Activated CD8-positive, alpha-beta memory T cell treated with anti-CD3 and anti-CD28 coated beads, Interleukin-2, amount 10 ng/mL, durations not matched to agents 7 days and 5 days (primary cell): ENCODE results near the gene STMN3. TPM values are rescaled to one million over a fixed set of nuclear protein-coding genes. Genes with fewer than 3 reads are reported as not detected.
"Not testable (repeated sequence)": the region's sequence is repeated elsewhere in the genome, so short reads cannot be mapped to it uniquely, and the experiment has no call there.

ENCODE experiments used
- ATAC-seq: fragments of 150-1000 bp; cut with Tn5 transposase; one replicate; pipeline ENCODE4 v1.10.0; 2021; ENCODE audit warnings: moderate library complexity
- CTCF ChIA-PET: fragments of 350-600 bp; sonication (Branson Sonifier 250); formaldehyde crosslinking; loops from one replicate; lab custom pipeline; 2021; ENCODE audit warnings: antibody characterized with exemption; lab: Charles Lee
- DNase-seq: peaks from one replicate; pipeline ENCODE4 v3.0.0-alpha.2; 2020
- H3K27ac Mint-ChIP-seq: one replicate; pipeline ENCODE4 v1.8.0; 2021; ENCODE audit warnings: mild to moderate bottlenecking, mixed read lengths
- H3K27me3 Mint-ChIP-seq: one replicate; pipeline ENCODE4 v1.8.0; 2021; ENCODE audit warnings: mixed read lengths
- H3K36me3 Mint-ChIP-seq: one replicate; pipeline ENCODE4 v1.8.0; 2021; ENCODE audit warnings: mild to moderate bottlenecking, mixed read lengths
- H3K4me1 Mint-ChIP-seq: one replicate; pipeline ENCODE4 v1.8.0; 2021; ENCODE audit warnings: mixed read lengths
- H3K4me3 Mint-ChIP-seq: one replicate; pipeline ENCODE4 v1.8.0; 2021; ENCODE audit warnings: mild to moderate bottlenecking, moderate library complexity, mixed read lengths
- H3K9me3 Mint-ChIP-seq: one replicate; pipeline ENCODE4 v1.8.0; 2022; ENCODE audit warnings: low read depth, mixed read lengths
- total RNA-seq, 2 experiments: library from RNA; stranded (reverse); gene quantifications; one replicate each; pipeline ENCODE4 v1.2.3, GENCODE V29; 2021

STMN3 gene
- total RNA-seq, 2 experiments from 2014 or later = 8.0 to 15.9 TPM

GRCh38 chr20:63650486-63650885 lies 2.7 kb downstream of the STMN3 start:
- H3K36me3 Mint-ChIP-seq, DNase-seq, H3K27me3 Mint-ChIP-seq, CTCF ChIA-PET, H3K4me3 Mint-ChIP-seq, H3K27ac Mint-ChIP-seq, ATAC-seq, H3K9me3 Mint-ChIP-seq: not testable (repeated sequence)
- peaks cover 15% of the 10 kb centered on the region for H3K4me1 Mint-ChIP-seq

DNA sequence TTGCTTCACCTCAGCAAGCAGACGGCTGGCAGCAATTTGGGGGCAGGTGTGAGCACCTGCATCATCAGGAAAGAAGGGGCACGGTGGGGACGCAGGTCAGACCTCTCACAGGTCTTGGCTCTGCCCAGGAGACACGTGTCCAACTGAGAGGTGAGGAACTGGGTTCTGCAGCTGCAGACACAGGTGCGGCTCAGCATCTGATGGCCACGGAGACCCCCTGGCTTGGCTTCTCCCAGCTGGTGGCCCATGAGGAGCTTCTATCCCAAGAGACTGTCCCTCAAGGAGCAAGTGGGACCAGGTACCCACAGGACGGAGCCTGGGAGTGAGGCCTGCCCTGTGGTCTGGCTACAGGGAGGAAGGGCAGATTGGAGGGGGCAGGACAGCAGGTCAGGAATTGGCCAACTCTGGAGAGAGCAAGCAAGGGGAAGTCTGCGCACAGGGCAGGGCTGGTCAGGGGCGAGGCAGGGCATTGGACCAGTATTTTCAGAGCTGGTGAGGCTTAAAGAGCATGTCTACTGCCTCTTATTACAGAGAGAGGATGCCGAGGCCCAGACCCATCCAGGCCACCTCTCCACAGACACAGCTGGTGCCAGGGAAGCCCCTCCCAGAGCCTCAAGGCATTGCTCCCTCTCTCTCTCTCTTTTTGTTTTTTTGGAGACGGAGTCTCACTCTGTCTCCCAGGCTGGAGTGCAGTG lies 4.2 kb downstream of the STMN3 start:
- ATAC-seq (no peak), DNase-seq (no peak)
- Mint-ChIP-seq H3K36me3 (no peaks in the 10 kb centered on the region), H3K27ac (no peak overlapping the region), H3K4me1 (peaks cover 7% of the 10 kb centered on the region), H3K4me3 (no peak overlapping the region), H3K9me3 (no peaks in the 10 kb centered on the region), H3K27me3 (peaks cover 6% of the 10 kb centered on the region)
- CTCF ChIA-PET = no interaction called here

GRCh38 chr20:63648190-63648589 lies 5.0 kb downstream of the STMN3 start:
- DNase-seq (no peak), ATAC-seq (no peak)
- H3K27ac Mint-ChIP-seq = no peak overlapping the region
- H3K36me3 Mint-ChIP-seq = no peaks in the 10 kb centered on the region
- peaks cover 6% of the 10 kb centered on the region for H3K27me3 Mint-ChIP-seq
- H3K4me1 Mint-ChIP-seq = peaks cover 3% of the 10 kb centered on the region
- CTCF ChIA-PET = interaction anchor here (0.8 to 1.0 kb wide), 3 partner anchors 35 to 472 kb away, joined by 3 read pairs; no protein-coding TSS in a partner anchor
- no peaks in the 10 kb centered on the region for H3K9me3 Mint-ChIP-seq
- no peak overlapping the region for H3K4me3 Mint-ChIP-seq

DNA sequence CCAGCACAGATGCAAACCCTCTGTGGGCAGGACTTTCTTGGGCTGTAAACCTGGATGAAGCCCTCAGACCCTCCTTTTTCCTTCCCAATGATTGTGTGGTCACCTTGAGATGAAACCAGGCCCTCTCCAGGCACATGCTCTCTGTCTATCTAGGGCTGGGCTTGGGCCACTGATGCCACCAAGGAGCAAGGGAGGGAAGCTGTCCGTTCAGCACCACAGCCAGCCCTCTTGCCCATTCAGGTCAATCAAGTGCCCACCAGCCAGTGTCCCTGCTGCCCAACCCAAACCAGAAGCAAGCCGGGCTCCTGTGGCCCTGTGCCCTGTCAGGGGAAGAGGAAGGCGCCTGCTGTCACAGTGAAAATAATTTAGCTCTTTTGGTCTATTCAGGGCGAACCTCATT lies 8.0 kb downstream of the STMN3 start:
- ATAC-seq (no peak), DNase-seq (no peak)
- H3K4me3 Mint-ChIP-seq = no peak overlapping the region
- H3K4me1 Mint-ChIP-seq = peaks cover 4% of the 10 kb centered on the region
- H3K36me3 Mint-ChIP-seq = no peaks in the 10 kb centered on the region
- CTCF ChIA-PET = interaction anchor here (1.0 to 1.3 kb wide), 2 partner anchors 106 to 108 kb away, joined by 3 read pairs; partner anchors contain the start of gene PTK6
- no peaks in the 10 kb centered on the region for H3K9me3 Mint-ChIP-seq
- H3K27me3 Mint-ChIP-seq = no peaks in the 10 kb centered on the region
- H3K27ac Mint-ChIP-seq = no peak overlapping the region

- no peaks in the 10 kb centered on the region for H3K9me3 Mint-ChIP-seq
- no peak overlapping the region for H3K4me3 Mint-ChIP-seq
- no peak overlapping the region for H3K27ac Mint-ChIP-seq
- no peak for ATAC-seq
- H3K27me3 Mint-ChIP-seq = no peaks in the 10 kb centered on the region
- CTCF ChIA-PET = no interaction called here
- H3K4me1 Mint-ChIP-seq = peaks cover 14% of the 10 kb centered on the region
- no peak for DNase-seq
- no peaks in the 10 kb centered on the region for H3K36me3 Mint-ChIP-seq
Observed at GRCh38 chr20:63643946-63644345, 9.3 kb downstream of the STMN3 start.

DNA sequence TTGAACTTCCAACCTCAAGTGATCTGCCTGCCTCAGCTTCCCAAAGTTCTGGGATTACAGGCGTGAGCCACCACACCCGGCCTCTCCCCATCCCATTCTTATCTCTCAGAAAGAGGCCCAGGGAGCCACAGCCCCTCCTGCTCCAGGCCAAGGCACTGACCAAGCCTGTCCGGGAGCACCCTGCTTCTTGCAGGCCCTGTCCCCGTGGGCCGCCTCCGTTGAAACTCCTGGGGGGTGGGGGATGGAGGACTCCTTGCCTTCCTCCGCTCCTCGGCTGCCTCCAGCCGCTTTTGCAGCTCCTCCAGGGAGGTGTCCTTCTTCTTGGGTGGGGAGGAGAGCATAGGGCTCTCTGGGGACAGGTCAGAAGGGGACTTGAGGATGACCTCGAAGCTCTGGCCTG lies 9.7 kb downstream of the STMN3 start:
- CTCF ChIA-PET = no interaction called here
- DNase-seq = no peak
- no peak overlapping the region for H3K27ac Mint-ChIP-seq
- no peaks in the 10 kb centered on the region for H3K36me3 Mint-ChIP-seq
- no peak for ATAC-seq
- H3K4me1 Mint-ChIP-seq = peaks cover 16% of the 10 kb centered on the region
- H3K4me3 Mint-ChIP-seq = peak overlapping the region; percentile 35
- no peaks in the 10 kb centered on the region for H3K27me3 Mint-ChIP-seq
- H3K9me3 Mint-ChIP-seq = no peaks in the 10 kb centered on the region

DNA sequence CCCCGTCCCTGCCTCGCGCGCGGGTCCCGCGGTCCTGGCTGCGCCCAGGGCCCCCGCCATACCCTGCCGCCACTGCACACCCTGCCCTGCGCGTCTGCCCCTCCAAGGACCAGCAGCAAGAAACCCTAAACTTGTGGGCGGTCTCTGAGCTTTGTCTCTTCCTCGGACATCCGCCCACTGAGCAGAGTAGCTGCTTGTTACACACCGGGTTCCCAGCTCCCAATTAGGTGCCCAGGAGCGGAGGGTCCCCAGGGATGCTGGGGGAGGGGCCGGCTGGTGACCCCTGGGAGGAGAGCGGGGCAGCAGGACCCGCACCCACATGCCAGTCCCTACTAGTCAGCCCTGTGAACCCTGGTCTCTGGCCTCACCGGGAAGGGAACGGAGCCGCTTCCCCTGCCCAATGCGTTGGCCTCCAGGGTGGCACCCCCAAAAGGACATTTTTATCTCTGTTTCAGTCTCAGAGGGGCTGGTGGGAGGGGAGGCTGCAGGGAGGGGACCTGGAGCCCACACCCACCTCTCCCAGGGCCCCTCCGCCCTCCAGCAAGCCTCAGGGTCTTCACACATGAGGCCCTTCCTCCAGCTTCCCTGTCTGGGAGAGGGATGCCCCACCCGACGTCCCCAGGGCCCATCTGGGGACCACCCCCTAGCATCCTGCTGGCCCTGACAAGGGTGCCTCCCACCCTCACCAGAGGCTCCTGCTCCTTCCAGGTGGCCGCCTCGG lies 10.5 kb downstream of the STMN3 start:
- ATAC-seq = no peak
- CTCF ChIA-PET = interaction anchor here (0.9 to 2.1 kb wide), 18 partner anchors 9 to 338 kb away, joined by 3 to 19 read pairs (median 6); partner anchors contain the start of genes HELZ2, LIME1, PPDPF and PRPF6
- DNase-seq = peak; percentile 58
- Mint-ChIP-seq H3K9me3 (no peaks in the 10 kb centered on the region), H3K27me3 (no peaks in the 10 kb centered on the region), H3K36me3 (no peaks in the 10 kb centered on the region), H3K27ac (peak overlapping the region; percentile 57), H3K4me1 (peaks cover 22% of the 10 kb centered on the region), H3K4me3 (peak overlapping the region; percentile 57)

DNA sequence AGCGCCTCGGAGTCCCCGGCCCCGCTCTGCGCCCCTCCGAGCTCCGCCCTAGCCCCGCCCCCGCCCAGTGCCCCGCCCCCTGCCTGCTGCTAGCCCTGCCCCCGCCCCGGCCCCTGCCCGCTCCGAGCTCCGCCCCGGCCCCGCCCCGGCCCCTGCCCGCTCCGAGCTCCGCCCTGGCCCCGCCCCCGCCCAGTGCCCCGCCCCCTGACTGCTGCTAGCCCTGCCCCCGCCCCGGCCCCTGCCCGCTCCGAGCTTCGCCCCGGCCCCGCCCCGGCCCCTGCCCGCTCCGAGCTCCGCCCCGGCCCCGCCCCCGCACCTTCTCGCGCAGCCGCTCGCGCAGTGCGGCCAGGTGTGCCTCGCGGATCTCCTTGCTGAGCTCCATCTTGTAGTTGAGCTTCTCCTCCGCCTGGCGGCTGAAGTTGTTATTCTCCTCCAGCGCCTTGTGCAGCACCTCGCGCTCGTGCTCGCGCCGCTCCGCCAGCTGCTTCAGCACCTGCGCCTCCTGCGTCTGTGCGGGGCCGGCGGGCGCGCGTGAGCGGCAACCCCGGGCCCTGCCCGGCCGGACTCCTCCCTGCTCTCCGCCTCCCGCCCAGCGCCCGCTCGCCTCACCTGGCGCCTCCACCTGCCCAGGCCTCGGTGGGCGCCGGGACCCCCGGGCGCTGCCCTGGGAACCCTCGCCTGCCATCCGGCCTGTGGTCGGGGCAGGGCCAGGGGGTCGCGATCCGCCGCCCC lies 11.3 kb downstream of the STMN3 start:
- Mint-ChIP-seq H3K27me3 (no peaks in the 10 kb centered on the region), H3K9me3 (no peaks in the 10 kb centered on the region), H3K4me1 (peaks cover 27% of the 10 kb centered on the region), H3K4me3 (peak overlapping the region; percentile 64), H3K27ac (peak overlapping the region; percentile 80), H3K36me3 (no peaks in the 10 kb centered on the region)
- ATAC-seq (peak; percentile 63), DNase-seq (peak; percentile 97)
- CTCF ChIA-PET = interaction anchor here (0.7 to 2.1 kb wide), 27 partner anchors 10 to 339 kb away, joined by 3 to 19 read pairs (median 5); partner anchors contain the start of genes GMEB2, HELZ2, LIME1 and PPDPF

GRCh38 chr20:63641146-63641791 lies 12.0 kb downstream of the STMN3 start:
- ATAC-seq = peak; percentile 40
- Mint-ChIP-seq H3K9me3 (no peaks in the 10 kb centered on the region), H3K36me3 (no peaks in the 10 kb centered on the region), H3K4me1 (peaks cover 30% of the 10 kb centered on the region), H3K27ac (peak overlapping the region; percentile 80), H3K4me3 (peak overlapping the region; percentile 64), H3K27me3 (no peaks in the 10 kb centered on the region)
- CTCF ChIA-PET = interaction anchor here (0.7 to 2.1 kb wide), 25 partner anchors 11 to 332 kb away, joined by 3 to 19 read pairs (median 5); partner anchors contain the start of genes GMEB2, HELZ2, LIME1 and PPDPF
- DNase-seq = peak; percentile 82

DNA sequence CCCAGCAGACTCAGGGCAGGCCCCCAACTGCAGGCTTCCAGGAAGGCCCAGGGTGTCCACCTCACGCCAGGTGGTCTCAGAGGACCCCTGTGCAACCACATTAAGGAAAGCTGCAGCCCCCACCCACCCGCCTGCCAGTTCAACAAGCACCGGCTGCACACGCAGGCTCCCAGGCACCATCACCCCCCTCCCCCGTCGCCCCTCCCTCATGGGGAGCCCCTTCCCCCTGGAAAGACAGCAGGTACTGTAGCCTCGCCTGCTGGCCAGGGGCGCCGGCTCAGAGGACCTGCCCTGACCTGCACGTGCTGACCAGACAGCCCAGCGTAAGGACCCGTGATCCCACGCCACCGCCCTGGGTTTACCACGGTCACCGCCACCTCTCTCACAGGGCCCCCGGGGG lies 12.5 kb downstream of the STMN3 start:
- H3K4me3 Mint-ChIP-seq = peak overlapping the region; percentile 76
- not testable (repeated sequence) for H3K36me3 Mint-ChIP-seq, H3K27me3 Mint-ChIP-seq

DNA sequence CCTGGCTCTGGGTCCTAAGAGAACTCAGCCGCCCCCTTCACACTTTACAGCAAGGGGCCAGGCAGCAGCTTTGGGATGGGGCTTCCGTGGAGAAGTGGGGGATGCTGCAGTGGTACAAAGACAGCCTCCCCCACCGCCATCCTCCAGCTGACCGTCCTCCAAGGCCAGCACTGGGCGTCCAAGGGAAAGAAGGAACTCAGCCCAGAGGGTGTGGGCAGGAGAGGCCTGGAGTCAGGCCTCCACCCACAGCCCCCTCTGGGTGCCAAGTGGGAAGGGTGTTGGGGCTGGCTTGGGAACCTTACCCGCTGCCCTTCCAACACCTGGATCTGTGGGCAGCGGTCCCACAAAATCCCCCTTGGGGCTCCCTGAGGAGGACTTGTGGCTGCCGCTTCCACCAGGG lies 13.1 kb downstream of the STMN3 start:
- H3K4me1 Mint-ChIP-seq = peaks cover 40% of the 10 kb centered on the region
- no peaks in the 10 kb centered on the region for H3K36me3 Mint-ChIP-seq
- DNase-seq (no peak), ATAC-seq (no peak)
- peak overlapping the region; percentile 76 for H3K4me3 Mint-ChIP-seq
- H3K27me3 Mint-ChIP-seq = no peaks in the 10 kb centered on the region
- H3K9me3 Mint-ChIP-seq = no peaks in the 10 kb centered on the region
- peak overlapping the region; percentile 100 for H3K27ac Mint-ChIP-seq
- CTCF ChIA-PET = no interaction called here

More for the DNA sequence above, 12.5 kb downstream of the STMN3 start:
- not testable (repeated sequence) for ATAC-seq, H3K9me3 Mint-ChIP-seq
- Mint-ChIP-seq H3K4me1 (peaks cover 34% of the 10 kb centered on the region), H3K27ac (peak overlapping the region; percentile 100)
- DNase-seq = peak; percentile 57
- CTCF ChIA-PET = interaction anchor here (1.6 kb wide), 1 partner anchor 333 kb away, joined by 3 read pairs; no protein-coding TSS in a partner anchor

DNA sequence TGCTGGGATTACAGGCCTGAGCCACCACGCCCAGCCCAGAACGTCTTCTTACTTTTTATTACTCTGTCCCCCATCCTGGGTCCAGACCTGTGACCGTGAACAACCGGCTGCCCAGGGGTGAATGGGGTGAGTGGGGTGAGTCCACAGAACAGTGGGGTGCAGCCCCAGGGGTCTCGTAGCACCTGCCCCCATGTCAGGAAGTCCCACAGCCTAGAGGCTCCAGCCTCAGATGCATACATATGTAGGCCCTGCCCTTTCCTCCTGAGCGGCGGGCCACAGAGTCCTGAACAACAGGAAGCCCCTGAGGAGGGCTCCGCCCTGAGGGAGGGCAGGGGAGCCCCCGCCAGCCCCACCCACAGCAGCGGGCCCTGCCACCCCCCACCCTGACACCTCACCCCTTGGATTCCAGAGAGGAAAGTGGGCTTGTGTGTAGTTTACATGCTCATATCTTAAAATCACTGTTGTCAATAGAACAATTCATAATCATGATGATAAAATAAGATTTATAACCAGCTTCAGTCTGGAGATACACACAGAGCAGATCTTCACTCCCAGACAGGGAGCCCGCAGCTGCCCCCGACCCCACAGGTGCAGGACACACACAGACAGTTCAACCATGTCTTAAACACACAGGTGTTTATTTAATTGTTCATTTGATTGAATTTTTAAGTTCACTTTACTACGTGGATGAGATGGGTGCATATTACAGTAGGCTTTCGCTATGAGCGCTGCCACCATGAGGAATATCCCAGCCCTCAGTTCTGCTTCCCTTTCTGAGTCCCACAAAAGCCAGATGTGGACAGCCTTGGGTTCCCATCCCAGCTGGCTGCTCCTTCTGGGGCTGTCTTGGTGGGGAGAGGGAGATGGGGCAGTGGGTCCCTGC lies 13.9 kb downstream of the STMN3 start:
- ATAC-seq (peak; percentile 65), DNase-seq (peak; percentile 90)
- H3K4me1 Mint-ChIP-seq = peaks cover 47% of the 10 kb centered on the region
- no peaks in the 10 kb centered on the region for H3K9me3 Mint-ChIP-seq
- peak overlapping the region; percentile 100 for H3K27ac Mint-ChIP-seq
- CTCF ChIA-PET = interaction anchor here (0.7 to 2.0 kb wide), 3 partner anchors 12 to 102 kb away, joined by 3 to 11 read pairs (median 10); partner anchors contain the start of genes GMEB2 and PTK6
- no peaks in the 10 kb centered on the region for H3K27me3 Mint-ChIP-seq
- no peaks in the 10 kb centered on the region for H3K36me3 Mint-ChIP-seq
- H3K4me3 Mint-ChIP-seq = peak overlapping the region; percentile 80
